H1 (cell line): Measurements from ENCODE around the gene CSF3R. TPM values are rescaled to one million over a fixed set of nuclear protein-coding genes. Genes with fewer than 3 reads are reported as not detected.

ENCODE experiments used
- CTCF ChIA-PET: fragments of 300-600 bp; sonication (Branson Sonifier 250); formaldehyde crosslinking; loops from one replicate; lab custom pipeline; 2021; ENCODE audit not compliant: partially characterized antibody; lab: Charles Lee
- POLR2A ChIA-PET: fragments of 300-600 bp; sonication (Branson Sonifier 250); formaldehyde crosslinking; loops from one replicate; lab custom pipeline; 2021; ENCODE audit warnings: inconsistent platforms; ENCODE audit not compliant: partially characterized antibody; lab: Charles Lee
- DNase-seq, 2 experiments: peaks; one replicate each; pipeline versions ENCODE4 v3.0.0 to v3.0.0-alpha.2; 2010 to 2022; ENCODE audit warnings: low spot score in 2 of 2, low read depth in 1 of 2, mixed read lengths in 1 of 2
- FAIRE-seq: peaks from 2 replicates; lab custom pipeline; 2011; peaks lifted over from hg19 to GRCh38; lab: Jason Lieb, UNC
- H2AFZ ChIP-seq: 2 replicates; pipeline ENCODE4 v1.8.1; 2012; ENCODE audit warnings: low read length, inconsistent platforms
- H2AK5ac ChIP-seq: 2 replicates; pipeline ENCODE4 v1.6.1; 2013; ENCODE audit warnings: low read depth, low read length
- H2BK120ac ChIP-seq: replicated peaks from 2 replicates; pipeline ENCODE3; 2013; ENCODE audit warnings: low read depth, low read length, inconsistent platforms
- H2BK12ac ChIP-seq: 2 replicates; pipeline ENCODE4 v1.6.1; 2013; ENCODE audit warnings: low read depth, low read length
- H2BK15ac ChIP-seq: 2 replicates; pipeline ENCODE4 v1.6.1; 2013; ENCODE audit warnings: low read length
- H2BK20ac ChIP-seq: 2 replicates; pipeline ENCODE4 v1.6.1; 2013; ENCODE audit warnings: low read length
- H2BK5ac ChIP-seq: 2 replicates; pipeline ENCODE4 v1.6.1; 2013; ENCODE audit warnings: low read depth, low read length
- H3K14ac ChIP-seq: 2 replicates; pipeline ENCODE4 v1.6.1; 2013; ENCODE audit warnings: inconsistent platforms; ENCODE audit not compliant: insufficient read length
- H3K18ac ChIP-seq: 2 replicates; pipeline ENCODE4 v1.6.1; 2013; ENCODE audit warnings: low read length; ENCODE audit errors: extremely low read depth
- H3K23ac ChIP-seq: 2 replicates; pipeline ENCODE4 v1.6.1; 2013; ENCODE audit warnings: inconsistent platforms; ENCODE audit not compliant: insufficient read length
- H3K23me2 ChIP-seq: 2 replicates; pipeline ENCODE4 v1.6.1; 2013; ENCODE audit warnings: low read depth, low read length
- H3K27ac ChIP-seq: 2 replicates; pipeline ENCODE4 v1.6.1; 2011; ENCODE audit warnings: low read depth, low read length, inconsistent platforms
- H3K27me3 ChIP-seq, 4 experiments: replicated peaks in 1 of 4; 1 replicate in 1 of 4; 2 replicates in 3 of 4; pipeline versions ENCODE4 v1.6.1 to v1.8.1; 2011 to 2013; ENCODE audit warnings: low read length in 3 of 4, mild to moderate bottlenecking in 3 of 4, inconsistent platforms in 2 of 4, mixed read lengths in 2 of 4, moderate library complexity in 1 of 4; ENCODE audit not compliant: control insufficient read depth in 3 of 4, insufficient read depth in 3 of 4; ENCODE audit errors: extremely low read depth in 1 of 4
- H3K36me3 ChIP-seq, 4 experiments: 2 replicates each; pipeline versions ENCODE4 v1.6.1 to v1.8.1; 2011 to 2013; ENCODE audit warnings: mild to moderate bottlenecking in 4 of 4, low read length in 3 of 4, moderate library complexity in 2 of 4, control low read depth in 1 of 4, inconsistent platforms in 1 of 4; ENCODE audit not compliant: insufficient read depth in 4 of 4, control insufficient read depth in 2 of 4
- H3K4ac ChIP-seq: replicated peaks from 2 replicates; pipeline ENCODE3; 2013; ENCODE audit warnings: low read length, low read depth, mixed read lengths, inconsistent platforms; ENCODE audit not compliant: insufficient read length
- H3K4me1 ChIP-seq, 4 experiments: replicated peaks in 1 of 4; 1 replicate in 1 of 4; 2 replicates in 3 of 4; pipeline versions ENCODE4 v1.6.1 to v1.8.1; 2011 to 2013; ENCODE audit warnings: low read length in 3 of 4, inconsistent platforms in 2 of 4, mixed read lengths in 1 of 4; ENCODE audit not compliant: insufficient read depth in 4 of 4, control insufficient read depth in 3 of 4
- H3K4me2 ChIP-seq, 2 experiments: 2 replicates each; pipeline versions ENCODE4 v1.6.1 to v1.8.1; 2011 to 2013; ENCODE audit warnings: low read depth in 2 of 2, low read length in 2 of 2, control low read depth in 1 of 2, inconsistent platforms in 1 of 2, mild to moderate bottlenecking in 1 of 2; ENCODE audit not compliant: insufficient read depth in 1 of 2
- H3K4me3 ChIP-seq, 4 experiments: fragments of 200-600, 300-600 bp in 1 of 4; sonication (generic), shearing (Covaris generic), sonication (Bioruptor Twin) in 1 of 4; 2 replicates each; pipeline versions ENCODE4 v1.5.1 to v1.8.1; 2011 to 2016; ENCODE audit warnings: low read length in 4 of 4, low read depth in 3 of 4, control low read depth in 2 of 4, inconsistent platforms in 2 of 4, mild to moderate bottlenecking in 2 of 4, mixed read lengths in 1 of 4, moderate library complexity in 1 of 4; ENCODE audit not compliant: insufficient read depth in 2 of 4; ENCODE audit errors: extremely low read depth in 1 of 4
- H3K56ac ChIP-seq: replicated peaks from 2 replicates; pipeline ENCODE3; 2013; ENCODE audit warnings: low read depth, mild to moderate bottlenecking, mixed read lengths, low read length, inconsistent platforms; ENCODE audit not compliant: insufficient read length
- H3K79me1 ChIP-seq: 2 replicates; pipeline ENCODE4 v1.6.1; 2013; ENCODE audit warnings: low read depth, low read length, control low read depth
- H3K79me2 ChIP-seq, 2 experiments: 2 replicates each; pipeline versions ENCODE4 v1.6.1 to v1.8.1; 2012 to 2013; ENCODE audit warnings: low read length in 2 of 2, mild to moderate bottlenecking in 2 of 2, inconsistent platforms in 1 of 2; ENCODE audit not compliant: insufficient read depth in 2 of 2, control insufficient read depth in 1 of 2
- H3K9ac ChIP-seq, 4 experiments: replicated peaks in 1 of 4; 1 replicate in 1 of 4; 2 replicates in 3 of 4; pipeline versions ENCODE4 v1.6.1 to v1.8.1; 2011 to 2013; ENCODE audit warnings: low read depth in 3 of 4, low read length in 3 of 4, control low read depth in 2 of 4, mild to moderate bottlenecking in 2 of 4, moderate library complexity in 2 of 4, inconsistent platforms in 1 of 4; ENCODE audit errors: extremely low read depth in 1 of 4
- H3K9me3 ChIP-seq, 2 experiments: 2 replicates each; pipeline versions ENCODE4 v1.6.1 to v1.8.1; 2012 to 2013; ENCODE audit warnings: mild to moderate bottlenecking in 2 of 2, moderate library complexity in 2 of 2, control low read depth in 1 of 2, inconsistent platforms in 1 of 2, low read depth in 1 of 2, low read length in 1 of 2, mixed read lengths in 1 of 2; ENCODE audit not compliant: insufficient read depth in 2 of 2
- H4K20me1 ChIP-seq, 2 experiments: replicated peaks in 1 of 2; 2 replicates each; pipeline versions ENCODE3 to v1.8.1; 2011 to 2013; ENCODE audit warnings: inconsistent platforms in 2 of 2, low read length in 2 of 2, mild to moderate bottlenecking in 1 of 2; ENCODE audit not compliant: insufficient read depth in 2 of 2, control insufficient read depth in 1 of 2
- H4K5ac ChIP-seq: 2 replicates; pipeline ENCODE4 v1.6.1; 2013; ENCODE audit warnings: low read length, low read depth, mixed read lengths, inconsistent platforms; ENCODE audit not compliant: insufficient read length
- H4K8ac ChIP-seq: 2 replicates; pipeline ENCODE4 v1.8.0; 2013; ENCODE audit warnings: mild to moderate bottlenecking, moderate library complexity, low read length, inconsistent platforms; ENCODE audit not compliant: insufficient read depth; ENCODE audit errors: extremely low read depth
- H4K91ac ChIP-seq: replicated peaks from 2 replicates; pipeline ENCODE3; 2013; ENCODE audit warnings: low read length, mixed read lengths, inconsistent platforms; ENCODE audit not compliant: insufficient read length
- ASH2L ChIP-seq: fragments of 200-600, 300-600 bp; sonication (generic); IDR thresholded peaks from one replicate; pipeline ENCODE4 v1.7.1; 2017; ENCODE audit warnings: low read length
- FOSL1 ChIP-seq: IDR thresholded peaks from 2 replicates; pipeline ENCODE4 v1.6.1; 2011; ENCODE audit warnings: mild to moderate bottlenecking, low read depth, low read length, moderate library complexity; ENCODE audit not compliant: insufficient read depth
- GTF2F1 ChIP-seq: IDR thresholded peaks from 2 replicates; pipeline ENCODE4 v1.6.1; 2012; ENCODE audit warnings: low read depth, low read length, improper control_type of control experiment, borderline replicate concordance
- JUN ChIP-seq: IDR thresholded peaks from 2 replicates; pipeline ENCODE4 v1.6.1; 2011; ENCODE audit warnings: low read depth, mild to moderate bottlenecking, improper control_type of control experiment, low read length
- POLR2A ChIP-seq, 2 experiments: IDR thresholded peaks; 1 replicate in 1 of 2; 2 replicates in 1 of 2; pipeline ENCODE4 v1.6.1; 2011; ENCODE audit warnings: low read depth in 2 of 2, low read length in 2 of 2, mild to moderate bottlenecking in 2 of 2; ENCODE audit errors: control extremely low read depth in 1 of 2
- RAD21 ChIP-seq, 2 experiments: IDR thresholded peaks in 1 of 2; conservative IDR thresholded peaks in 1 of 2; 2 replicates each; pipeline ENCODE4 v1.6.1; 2011; ENCODE audit warnings: low read depth in 2 of 2, low read length in 2 of 2, improper control_type of control experiment in 1 of 2, inconsistent platforms in 1 of 2, mild to moderate bottlenecking in 1 of 2, moderate library complexity in 1 of 2
- whole genome bisulfite sequencing, 2 experiments: shearing (Covaris generic) in 1 of 2; methylation state at CpG; one replicate each; pipeline versions ENCODE4 v1.1.6 to v1.1.7; 2013 to 2015; ENCODE audit warnings: low lambda C conversion rate in 2 of 2, mixed read lengths in 2 of 2, inconsistent platforms in 1 of 2, low coverage in 1 of 2, missing lambda C conversion rate in 1 of 2; ENCODE audit not compliant: insufficient replicate concordance in 2 of 2, insufficient coverage in 1 of 2, insufficient read length in 1 of 2; ENCODE audit errors: extremely low coverage in 1 of 2, missing lambda C conversion rate in 1 of 2; 5-methylcytosine and 5-hydroxymethylcytosine counted together
- polyA plus RNA-seq, 7 experiments: library from polyadenylated mRNA; depleted of rRNA in 3 of 7; stranded (reverse) in 5 of 7; unstranded in 2 of 7; fragments of >200 nt in 5 of 7; fragments of 200-250 nt in 2 of 7; gene quantifications; 1 replicate in 5 of 7; 2 replicates in 1 of 7; 4 replicates in 1 of 7; pipeline versions ENCODE4 v1.2.1 to v1.2.3, GENCODE V29; 2011 to 2013; ENCODE audit warnings: missing spikeins in 2 of 7, mixed read lengths in 2 of 7
- total RNA-seq: library from RNA; stranded (reverse); fragmentation: NEBNext Ultra II Directional; extraction: Animal tissue kit (Norgen Biotek cat#: 25700); gene quantifications from 2 replicates; pipeline ENCODE4 v1.2.1, GENCODE V29; 2021
- TF ChIP-seq, protein P1 (sequence below), 3 experiments: IDR thresholded peaks; 1 replicate in 2 of 3; 2 replicates in 1 of 3; pipeline versions ENCODE4 v1.5.1 to v1.6.1; 2011; ENCODE audit warnings: low read length in 3 of 3, mild to moderate bottlenecking in 3 of 3, inconsistent platforms in 2 of 3, low read depth in 1 of 3, moderate library complexity in 1 of 3; ENCODE audit not compliant: insufficient read depth in 1 of 3; ENCODE audit errors: control extremely low read depth in 1 of 3

Gene CSF3R
- total and polyA plus RNA-seq, 2 of the 8 experiments (the other 6 are each of a cell fraction or from before 2014, with no cell fraction given): not detected

DNA sequence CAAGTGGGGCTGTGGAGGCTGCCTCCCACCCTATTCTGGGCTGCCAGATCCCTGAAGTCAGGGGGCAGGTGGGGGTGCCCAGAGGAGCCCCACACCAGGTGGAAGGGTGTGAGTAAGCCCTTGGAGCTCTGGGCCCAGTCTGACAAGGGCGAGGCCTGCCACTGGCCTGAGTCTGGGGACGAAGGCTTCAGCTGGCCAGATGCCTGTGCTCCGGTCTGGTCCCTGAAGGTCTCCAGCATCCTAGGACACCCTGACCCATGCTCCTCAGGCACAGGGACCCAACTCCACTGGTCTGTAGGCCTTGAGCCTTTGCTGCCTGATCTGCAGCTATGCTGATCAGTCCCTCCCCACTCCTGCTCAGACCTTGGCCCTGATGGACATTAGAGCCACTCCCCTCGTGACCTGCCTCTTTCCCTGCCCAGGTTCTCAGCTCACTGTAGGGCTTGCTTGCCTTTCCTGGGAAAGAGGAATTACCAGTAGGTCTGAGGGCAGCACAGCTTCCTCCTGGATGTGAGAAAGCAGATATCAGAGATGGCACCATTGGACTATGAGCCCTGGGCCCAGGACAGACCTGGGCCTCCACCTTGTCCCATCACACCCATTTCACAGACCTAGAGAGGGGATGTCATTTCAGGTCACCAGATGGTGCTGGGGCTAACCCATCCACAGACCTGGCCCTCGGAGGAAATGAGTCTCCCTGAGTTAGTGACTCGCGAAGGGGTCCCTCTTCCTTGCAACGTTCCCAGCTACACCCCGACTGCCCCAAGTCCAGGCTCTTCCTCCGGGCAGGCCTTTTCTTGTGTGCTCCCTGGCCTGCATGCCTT is 32.8 kb upstream of the CSF3R start:
- H2AFZ ChIP-seq: no peak overlapping the region

More for the DNA sequence above, 32.8 kb upstream of the CSF3R start:
- no peak overlapping the region for H3K18ac ChIP-seq
- H2BK12ac ChIP-seq: peak overlapping the region; percentile 39; the same call in 1 of the 2 replicates
- no peaks in the 10 kb centered on the region for H4K20me1 ChIP-seq
- H2BK120ac ChIP-seq: no peak overlapping the region
- FAIRE-seq: no peak
- DNase-seq: no peak
- H3K23ac ChIP-seq: no peak overlapping the region
- H4K91ac ChIP-seq: no peak overlapping the region
- no peaks in the 10 kb centered on the region for H3K79me1 ChIP-seq
- H2BK20ac ChIP-seq: 0 out of 2 replicates have a peak overlapping the region, but pooled peaks have one; percentile 61
- H3K14ac ChIP-seq: no peak overlapping the region
- H3K4me2 ChIP-seq: no peak overlapping the region
- peaks cover 0 to 4% (median 0%) of the 10 kb centered on the region in 4 experiments; a peak in 2 of 7 replicates for H3K4me1 ChIP-seq
- no peak overlapping the region for H3K4me3 ChIP-seq
- no peaks in the 10 kb centered on the region for H3K9me3 ChIP-seq
- 79% methylated on average over 10 of the region's 10 CpGs; no CpG with 5 or more reads in 1 of the 2 experiments for WGBS, 2 experiments
- no peak for TF ChIP-seq ASH2L
- no peak for TF ChIP-seq GTF2F1
- no peak for TF ChIP-seq POLR2A (IDR thresholded peaks at IDR 0.05; ENCODE audit: control extremely low read depth in 1 of 2, low read depth in 2 of 2, low read length in 2 of 2)
- TF ChIP-seq JUN: no peak
- TF ChIP-seq, protein P1, sequence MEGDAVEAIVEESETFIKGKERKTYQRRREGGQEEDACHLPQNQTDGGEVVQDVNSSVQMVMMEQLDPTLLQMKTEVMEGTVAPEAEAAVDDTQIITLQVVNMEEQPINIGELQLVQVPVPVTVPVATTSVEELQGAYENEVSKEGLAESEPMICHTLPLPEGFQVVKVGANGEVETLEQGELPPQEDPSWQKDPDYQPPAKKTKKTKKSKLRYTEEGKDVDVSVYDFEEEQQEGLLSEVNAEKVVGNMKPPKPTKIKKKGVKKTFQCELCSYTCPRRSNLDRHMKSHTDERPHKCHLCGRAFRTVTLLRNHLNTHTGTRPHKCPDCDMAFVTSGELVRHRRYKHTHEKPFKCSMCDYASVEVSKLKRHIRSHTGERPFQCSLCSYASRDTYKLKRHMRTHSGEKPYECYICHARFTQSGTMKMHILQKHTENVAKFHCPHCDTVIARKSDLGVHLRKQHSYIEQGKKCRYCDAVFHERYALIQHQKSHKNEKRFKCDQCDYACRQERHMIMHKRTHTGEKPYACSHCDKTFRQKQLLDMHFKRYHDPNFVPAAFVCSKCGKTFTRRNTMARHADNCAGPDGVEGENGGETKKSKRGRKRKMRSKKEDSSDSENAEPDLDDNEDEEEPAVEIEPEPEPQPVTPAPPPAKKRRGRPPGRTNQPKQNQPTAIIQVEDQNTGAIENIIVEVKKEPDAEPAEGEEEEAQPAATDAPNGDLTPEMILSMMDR (IDR thresholded peaks at IDR 0.05; ENCODE audit: control extremely low read depth in 1 of 3, insufficient read depth in 1 of 3, low read depth in 1 of 3, low read length in 3 of 3): no peak
- no peak for TF ChIP-seq FOSL1
- no peak for TF ChIP-seq RAD21 (IDR thresholded peaks at IDR 0.05 in 1 of 2, conservative IDR thresholded peaks at IDR 0.05 in 1 of 2; ENCODE audit: low read depth in 2 of 2, low read length in 2 of 2)
- no peaks in the 10 kb centered on the region for H3K27me3 ChIP-seq
- no peak overlapping the region for H3K4ac ChIP-seq
- H3K56ac ChIP-seq: no peak overlapping the region
- no peaks in the 10 kb centered on the region for H3K36me3 ChIP-seq
- H2BK5ac ChIP-seq: no peak overlapping the region; the same call in 1 of the 2 replicates
- H4K5ac ChIP-seq: no peak overlapping the region
- no peak overlapping the region for H3K27ac ChIP-seq
- POLR2A ChIA-PET: interaction anchor here (1.4 kb wide), 1 partner anchor 51 kb away, joined by 6 read pairs; the partner anchor contains the start of gene MRPS15
- peak overlapping the region; percentile 81; the same call in 1 of the 2 replicates for H2BK15ac ChIP-seq
- no peaks in the 10 kb centered on the region for H3K23me2 ChIP-seq
- CTCF ChIA-PET: interaction anchor here (0.6 to 6.5 kb wide), 74 partner anchors 9 to 987 kb away, joined by 3 to 62 read pairs (median 4); partner anchors contain the start of gene CSF3R
- peak overlapping the region; percentile 26; the same call in 1 of the 2 replicates for H4K8ac ChIP-seq
- no peaks in the 10 kb centered on the region for H3K79me2 ChIP-seq
- peak overlapping the region; percentile 55; the same call in 1 of the 2 replicates for H2AK5ac ChIP-seq
- H3K9ac ChIP-seq: no peak overlapping the region; a peak in 1 of 7 replicates
